ENCODE measurements around the gene ITGA11. TPM values are rescaled to one million over a fixed set of nuclear protein-coding genes. Genes with fewer than 3 reads are reported as not detected.

ITGA11 gene
- total and polyA plus RNA-seq, 2 donors, result 0.21 to 0.47 TPM

DNA sequence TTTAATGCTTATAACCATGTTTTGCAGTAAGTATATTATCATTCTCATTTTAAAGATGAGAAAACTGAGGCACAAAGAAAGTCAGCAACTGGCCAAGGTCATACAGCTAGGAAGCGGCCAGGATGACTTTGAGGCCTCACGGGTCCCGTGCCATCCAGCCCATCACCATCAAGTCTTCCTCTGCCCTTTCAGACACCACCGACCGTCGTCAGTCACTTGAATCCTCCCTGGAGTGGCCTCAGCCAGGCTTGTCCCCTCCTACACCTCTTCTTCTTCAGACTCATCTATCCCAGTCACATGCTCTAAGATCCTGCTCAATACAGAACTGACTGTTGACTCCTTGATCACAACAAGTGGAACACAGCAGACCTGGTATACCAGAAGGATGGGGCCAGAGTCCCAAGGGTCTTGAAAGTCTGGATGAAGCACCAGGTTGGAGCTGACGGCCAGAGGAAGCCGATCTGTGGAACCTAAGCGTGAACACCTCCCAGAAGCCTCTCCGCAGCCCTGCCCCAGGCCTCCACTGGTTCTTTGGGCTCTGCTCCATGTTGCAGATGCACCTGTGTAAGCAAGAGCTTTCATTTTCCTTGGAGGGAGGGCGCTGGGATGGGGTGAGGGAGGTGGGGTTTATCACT lies 22.1 kb downstream of the ITGA11 start:
- 95% methylated on average over 11 of the region's 11 CpGs for WGBS
- no peak overlapping the region for H3K27ac ChIP-seq (ENCODE audit: low read depth in 1 of 2, low read length in 1 of 2)
- H3K36me3 ChIP-seq (ENCODE audit: control insufficient read depth in 2 of 2, insufficient read depth in 2 of 2, low read length in 1 of 2), result no peaks in the 10 kb centered on the region
- no peaks in the 10 kb centered on the region for H3K9me3 ChIP-seq (ENCODE audit: control insufficient read depth in 2 of 2, insufficient read depth in 1 of 2, low read length in 1 of 2)
- H3K27me3 ChIP-seq (ENCODE audit: control insufficient read depth in 2 of 2, insufficient read depth in 1 of 2, low read length in 1 of 2), result no peaks in the 10 kb centered on the region
- no peak for DNase-seq (ENCODE audit: low read depth in 6 of 9, low spot score in 9 of 9)
- no peak overlapping the region for H3K4me3 ChIP-seq (ENCODE audit: low read length in 2 of 2)
- H3K4me1 ChIP-seq (ENCODE audit: control insufficient read depth in 2 of 2, insufficient read depth in 2 of 2, low read length in 2 of 2), result no peaks in the 10 kb centered on the region

DNA sequence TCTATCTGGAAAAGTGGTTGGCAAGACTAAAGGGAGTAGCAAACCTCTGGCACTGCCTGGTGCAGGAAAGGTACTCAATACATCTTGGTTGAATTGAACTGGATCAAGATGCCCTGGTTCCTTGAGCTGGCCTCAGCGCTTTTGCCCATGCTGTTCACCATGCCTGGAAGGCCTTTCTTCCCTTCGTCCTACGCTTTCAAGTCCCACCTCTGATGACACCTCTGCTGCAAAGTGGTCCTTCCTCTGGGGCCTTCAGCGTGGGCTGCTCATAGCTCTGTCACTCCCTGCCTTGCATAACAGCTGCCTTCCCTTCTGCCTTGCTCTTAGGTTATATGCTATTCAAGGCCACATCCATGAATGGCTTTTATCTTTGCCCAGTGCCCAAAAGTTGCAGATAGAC lies 23.0 kb downstream of the ITGA11 start:
- Histone ChIP-seq H3K27me3 (ENCODE audit: control insufficient read depth in 2 of 2, insufficient read depth in 1 of 2, low read length in 1 of 2) (no peaks in the 10 kb centered on the region), H3K4me3 (ENCODE audit: low read length in 2 of 2) (no peak overlapping the region), H3K27ac (ENCODE audit: low read depth in 1 of 2, low read length in 1 of 2) (no peak overlapping the region), H3K36me3 (ENCODE audit: control insufficient read depth in 2 of 2, insufficient read depth in 2 of 2, low read length in 1 of 2) (no peaks in the 10 kb centered on the region), H3K4me1 (ENCODE audit: control insufficient read depth in 2 of 2, insufficient read depth in 2 of 2, low read length in 2 of 2) (no peaks in the 10 kb centered on the region), H3K9me3 (ENCODE audit: control insufficient read depth in 2 of 2, insufficient read depth in 1 of 2, low read length in 1 of 2) (peaks cover 0 to 1% of the 10 kb centered on the region in 2 donors)
- WGBS, result 99% methylated on average over 4 of the region's 4 CpGs
- no peak for DNase-seq (ENCODE audit: low read depth in 6 of 9, low spot score in 9 of 9)

DNA sequence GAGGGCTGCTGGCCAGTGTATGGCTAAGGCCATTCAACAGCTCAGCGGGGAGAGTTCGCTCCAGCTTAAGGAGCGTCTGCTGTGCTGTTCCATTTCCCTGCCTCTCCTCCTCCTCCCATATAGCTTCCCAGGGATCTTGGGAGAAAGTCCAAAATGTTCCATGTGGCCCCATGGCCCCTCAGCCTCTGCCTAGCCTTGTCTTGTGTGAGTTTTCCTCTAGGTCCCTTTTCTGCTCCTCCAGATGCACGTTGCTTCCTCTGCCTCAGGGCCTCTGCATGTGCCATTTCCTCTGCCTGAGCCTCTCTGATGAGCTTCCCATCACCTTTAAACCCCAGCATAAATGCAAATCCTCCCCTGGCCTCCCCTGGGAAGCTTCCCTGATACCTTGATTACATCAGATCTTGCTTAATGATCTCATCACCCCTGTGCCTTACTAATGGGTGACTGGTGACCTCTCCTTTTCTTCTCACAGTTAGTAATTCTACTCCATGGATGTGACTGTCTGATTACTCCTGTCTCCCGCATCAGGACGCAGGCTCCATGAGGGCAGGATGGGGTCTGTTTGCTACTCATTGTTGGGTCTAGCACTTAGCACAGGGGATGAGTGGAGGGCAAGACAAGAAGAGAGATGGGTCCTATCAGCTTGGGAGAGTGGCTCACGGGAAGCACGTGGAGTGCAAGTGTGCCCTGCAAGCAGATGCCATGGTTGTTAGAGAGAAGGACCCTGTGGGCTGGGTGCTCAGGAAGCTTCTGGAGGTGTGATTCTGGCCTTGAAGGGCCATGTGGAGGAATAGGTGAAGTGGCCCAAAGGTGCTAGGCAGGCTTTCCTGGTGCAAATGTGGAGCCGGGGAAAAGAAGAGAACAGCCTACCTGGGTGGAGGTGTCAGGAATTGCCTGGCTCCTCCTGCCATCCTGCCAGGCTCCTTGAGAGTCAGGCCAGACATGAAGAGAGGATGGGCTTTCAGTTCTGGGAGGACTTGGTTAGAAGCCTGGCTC lies 23.8 kb downstream of the ITGA11 start:
- DNase-seq (ENCODE audit: low read depth in 6 of 9, low spot score in 9 of 9), result no peak
- H3K27ac ChIP-seq (ENCODE audit: low read depth in 1 of 2, low read length in 1 of 2), result no peak overlapping the region

DNA sequence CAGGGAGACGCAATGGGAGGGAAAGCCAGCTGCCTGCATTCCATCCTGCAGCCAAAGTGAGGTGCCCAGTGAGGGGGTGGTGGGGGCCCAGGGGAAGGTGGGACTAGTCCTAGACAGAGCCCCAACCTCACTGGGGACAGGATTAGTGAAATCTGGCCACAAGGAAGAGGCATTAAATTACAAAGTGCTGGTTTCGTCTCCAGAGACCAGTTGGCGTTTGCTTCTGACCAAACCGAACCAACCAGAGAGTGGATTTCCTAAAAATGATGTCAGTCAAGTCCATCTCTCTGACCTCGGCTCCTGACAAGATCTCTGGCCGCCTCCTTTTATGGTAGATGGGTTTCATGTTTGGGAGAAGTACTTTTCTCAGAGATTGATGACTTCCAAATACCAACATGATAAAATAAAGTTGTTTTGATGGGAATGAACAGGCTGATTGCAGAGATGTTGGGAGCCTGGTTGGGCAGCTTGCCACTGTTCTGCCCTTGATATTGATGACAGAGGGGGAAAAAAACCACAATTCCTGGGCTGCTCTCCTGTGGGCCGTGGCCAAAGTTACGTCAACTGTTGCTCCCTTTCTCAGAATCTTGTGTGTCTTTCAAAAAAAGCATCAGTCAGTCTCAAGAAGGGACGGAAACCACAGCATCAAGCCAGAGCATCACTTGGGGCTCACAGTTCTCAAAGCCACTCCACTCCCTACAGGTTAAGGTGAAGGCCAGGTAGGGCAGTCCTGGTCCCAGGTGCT lies 24.6 kb downstream of the ITGA11 start:
- H3K4me3 ChIP-seq (ENCODE audit: low read length in 2 of 2), result no peak overlapping the region

More for the DNA sequence above, 23.8 kb downstream of the ITGA11 start:
- H3K9me3 ChIP-seq (ENCODE audit: control insufficient read depth in 2 of 2, insufficient read depth in 1 of 2, low read length in 1 of 2), result peaks cover 0 to 1% of the 10 kb centered on the region in 2 donors
- no peak overlapping the region for H3K4me3 ChIP-seq (ENCODE audit: low read length in 2 of 2)
- H3K36me3 ChIP-seq (ENCODE audit: control insufficient read depth in 2 of 2, insufficient read depth in 2 of 2, low read length in 1 of 2), result no peaks in the 10 kb centered on the region
- no peaks in the 10 kb centered on the region for H3K27me3 ChIP-seq (ENCODE audit: control insufficient read depth in 2 of 2, insufficient read depth in 1 of 2, low read length in 1 of 2)
- 94% methylated on average over 9 of the region's 9 CpGs for WGBS
- H3K4me1 ChIP-seq (ENCODE audit: control insufficient read depth in 2 of 2, insufficient read depth in 2 of 2, low read length in 2 of 2), result no peaks in the 10 kb centered on the region

DNA sequence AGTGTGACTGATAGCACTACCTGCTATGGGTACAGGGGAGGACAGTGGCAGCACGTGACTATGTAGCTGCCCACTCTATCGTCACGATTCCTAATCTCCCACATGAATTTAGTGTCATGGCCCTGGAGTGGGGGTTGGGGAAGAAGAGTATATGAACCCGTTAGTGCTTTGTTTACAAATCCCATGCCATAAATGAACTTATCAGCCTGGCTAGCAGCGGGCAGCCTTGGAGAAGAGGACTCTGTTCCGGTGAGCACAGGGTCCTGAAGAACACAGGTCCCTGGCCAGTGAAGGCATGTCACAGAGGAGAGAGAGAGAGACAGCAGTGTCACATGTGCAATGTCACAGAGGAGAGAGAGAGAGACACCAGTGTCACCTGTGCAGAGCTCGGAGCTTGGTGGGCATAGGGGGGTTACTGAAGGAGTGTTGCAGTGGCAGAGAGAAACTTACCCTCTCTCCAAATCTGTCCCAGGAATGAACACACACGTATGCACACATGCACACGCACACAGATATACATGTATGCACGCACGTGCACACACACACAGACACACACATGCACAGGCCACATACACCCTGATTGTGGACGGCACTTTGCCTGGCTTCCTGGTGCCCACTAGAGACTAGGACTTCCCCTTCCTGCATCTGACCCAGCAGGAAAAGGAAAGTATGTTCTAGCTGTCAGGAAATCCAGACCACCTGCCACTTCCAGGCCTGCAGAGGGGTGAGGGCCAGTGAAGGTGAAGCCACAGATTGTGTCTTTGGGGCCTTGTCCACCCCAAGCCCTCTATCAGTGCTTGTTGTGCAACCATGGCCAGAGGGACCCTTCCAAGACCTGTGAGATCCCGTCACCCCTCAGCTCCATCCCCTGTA lies 26.3 kb downstream of the ITGA11 start:
- H3K36me3 ChIP-seq (ENCODE audit: control insufficient read depth in 2 of 2, insufficient read depth in 2 of 2, low read length in 1 of 2), result no peaks in the 10 kb centered on the region
- H3K4me3 ChIP-seq (ENCODE audit: low read length in 2 of 2), result no peak overlapping the region
- WGBS, result 89% methylated on average over 13 of the region's 13 CpGs
- no peak for DNase-seq (ENCODE audit: low read depth in 6 of 9, low spot score in 9 of 9)
- no peaks in the 10 kb centered on the region for H3K4me1 ChIP-seq (ENCODE audit: control insufficient read depth in 2 of 2, insufficient read depth in 2 of 2, low read length in 2 of 2)
- no peak overlapping the region for H3K27ac ChIP-seq (ENCODE audit: low read depth in 1 of 2, low read length in 1 of 2)
- no peaks in the 10 kb centered on the region for H3K27me3 ChIP-seq (ENCODE audit: control insufficient read depth in 2 of 2, insufficient read depth in 1 of 2, low read length in 1 of 2)
- peaks cover 0 to 3% of the 10 kb centered on the region in 2 donors for H3K9me3 ChIP-seq (ENCODE audit: control insufficient read depth in 2 of 2, insufficient read depth in 1 of 2, low read length in 1 of 2)

More for the DNA sequence above, 24.6 kb downstream of the ITGA11 start:
- DNase-seq (ENCODE audit: low read depth in 6 of 9, low spot score in 9 of 9), result no peak
- Histone ChIP-seq H3K9me3 (ENCODE audit: control insufficient read depth in 2 of 2, insufficient read depth in 1 of 2, low read length in 1 of 2) (peaks cover 0 to 3% of the 10 kb centered on the region in 2 donors), H3K27me3 (ENCODE audit: control insufficient read depth in 2 of 2, insufficient read depth in 1 of 2, low read length in 1 of 2) (no peaks in the 10 kb centered on the region), H3K27ac (ENCODE audit: low read depth in 1 of 2, low read length in 1 of 2) (no peak overlapping the region), H3K36me3 (ENCODE audit: control insufficient read depth in 2 of 2, insufficient read depth in 2 of 2, low read length in 1 of 2) (no peaks in the 10 kb centered on the region), H3K4me1 (ENCODE audit: control insufficient read depth in 2 of 2, insufficient read depth in 2 of 2, low read length in 2 of 2) (no peaks in the 10 kb centered on the region)
- WGBS, result 92% methylated on average over 9 of the region's 9 CpGs

DNA sequence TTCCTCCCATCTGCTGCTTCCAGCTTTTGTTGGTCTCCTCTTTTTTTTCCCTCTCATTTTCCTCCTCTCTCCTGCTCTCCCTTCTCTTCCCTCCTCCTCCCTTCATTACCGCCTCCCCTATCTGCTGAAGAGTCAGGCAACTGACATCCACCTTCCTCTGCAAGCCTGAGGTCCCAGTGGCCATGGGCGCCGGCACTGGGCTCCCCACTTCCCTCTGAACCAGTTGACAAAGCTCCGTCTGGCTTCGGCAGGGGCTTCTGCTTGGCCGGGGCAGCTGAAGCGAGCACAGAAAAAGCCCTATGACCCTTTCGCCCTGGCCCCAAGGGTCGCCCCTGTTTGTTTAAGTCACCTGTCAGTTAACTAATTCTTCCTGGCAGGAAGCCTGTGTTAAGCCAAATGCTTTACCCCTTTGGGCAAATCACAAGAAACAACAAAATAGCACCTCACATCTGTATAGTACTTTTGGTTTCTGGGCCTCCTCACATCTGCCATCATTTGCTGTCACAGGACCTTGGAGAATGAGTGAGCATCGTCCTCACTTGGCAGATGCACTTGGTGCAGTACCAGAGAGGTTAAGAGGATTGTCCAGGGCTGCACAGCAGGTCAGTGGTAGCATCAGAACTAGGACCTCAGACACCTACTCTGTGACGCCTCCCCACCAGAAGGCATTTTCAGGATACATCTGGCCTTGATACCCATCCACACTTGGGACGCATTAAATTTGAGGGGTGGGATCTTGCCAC lies 27.7 kb downstream of the ITGA11 start:
- Histone ChIP-seq H3K27ac (ENCODE audit: low read depth in 1 of 2, low read length in 1 of 2) (no peak overlapping the region), H3K9me3 (ENCODE audit: control insufficient read depth in 2 of 2, insufficient read depth in 1 of 2, low read length in 1 of 2) (peaks cover 0 to 3% of the 10 kb centered on the region in 2 donors), H3K36me3 (ENCODE audit: control insufficient read depth in 2 of 2, insufficient read depth in 2 of 2, low read length in 1 of 2) (no peaks in the 10 kb centered on the region), H3K4me1 (ENCODE audit: control insufficient read depth in 2 of 2, insufficient read depth in 2 of 2, low read length in 2 of 2) (no peaks in the 10 kb centered on the region), H3K4me3 (ENCODE audit: low read length in 2 of 2) (no peak overlapping the region), H3K27me3 (ENCODE audit: control insufficient read depth in 2 of 2, insufficient read depth in 1 of 2, low read length in 1 of 2) (no peaks in the 10 kb centered on the region)
- DNase-seq (ENCODE audit: low read depth in 6 of 9, low spot score in 9 of 9), result no peak
- 97% methylated on average over 12 of the region's 12 CpGs for WGBS

DNA sequence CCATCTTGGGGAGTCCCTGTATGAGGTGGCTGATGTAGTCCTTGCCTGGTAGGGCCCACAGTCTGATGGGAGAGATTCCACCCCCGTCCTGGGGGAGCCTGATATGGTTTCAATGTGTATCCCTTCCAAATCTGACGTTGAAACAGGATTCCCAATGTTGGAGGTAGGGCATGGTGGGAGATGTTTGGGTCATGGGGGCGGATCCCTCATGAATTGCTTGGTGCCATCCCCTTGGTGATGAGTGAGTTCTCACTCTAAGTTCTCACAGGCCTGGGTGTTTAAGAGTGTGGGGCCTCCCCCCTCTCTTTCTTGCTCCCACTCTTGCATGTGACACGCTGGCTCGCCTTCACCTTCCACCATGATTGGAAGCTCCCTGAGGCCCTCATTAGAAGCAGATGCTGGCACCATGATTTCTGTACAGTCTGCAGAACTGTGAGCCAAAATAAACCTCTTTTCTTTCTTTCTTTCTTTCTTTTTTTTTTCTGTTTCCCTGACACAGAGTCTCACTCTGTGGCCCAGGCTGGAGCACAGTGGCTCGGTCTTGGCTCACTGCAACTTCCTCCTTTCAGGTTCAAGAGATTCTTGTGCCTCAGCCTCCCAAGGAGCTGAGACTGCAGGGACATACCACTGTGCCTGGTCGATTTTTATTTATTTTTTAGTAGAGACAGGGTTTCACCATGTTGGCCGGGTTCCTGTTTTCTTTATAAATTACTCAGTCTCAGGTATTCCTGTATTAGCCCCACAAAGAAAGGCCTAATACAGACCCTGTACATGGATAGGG lies 28.6 kb downstream of the ITGA11 start:
- H3K9me3 ChIP-seq (ENCODE audit: control insufficient read depth in 2 of 2, insufficient read depth in 1 of 2, low read length in 1 of 2), result peaks cover 0 to 3% of the 10 kb centered on the region in 2 donors
- 89% methylated on average over 8 of the region's 8 CpGs for WGBS
- H3K27ac ChIP-seq (ENCODE audit: low read depth in 1 of 2, low read length in 1 of 2), result no peak overlapping the region
- no peaks in the 10 kb centered on the region for H3K36me3 ChIP-seq (ENCODE audit: control insufficient read depth in 2 of 2, insufficient read depth in 2 of 2, low read length in 1 of 2)
- H3K4me3 ChIP-seq (ENCODE audit: low read length in 2 of 2), result no peak overlapping the region
- no peak for DNase-seq (ENCODE audit: low read depth in 6 of 9, low spot score in 9 of 9)
- H3K27me3 ChIP-seq (ENCODE audit: control insufficient read depth in 2 of 2, insufficient read depth in 1 of 2, low read length in 1 of 2), result no peaks in the 10 kb centered on the region
- H3K4me1 ChIP-seq (ENCODE audit: control insufficient read depth in 2 of 2, insufficient read depth in 2 of 2, low read length in 2 of 2), result no peaks in the 10 kb centered on the region

All from thymus (tissue), 11 donors.